GM12878 (cell line): Measurements from ENCODE around the gene PCID2. TPM values are rescaled to one million over a fixed set of nuclear protein-coding genes. Genes with fewer than 3 reads are reported as not detected.

ENCODE experiments used
- ATAC-seq: fragments of 200-7000 bp; cut with Tn5 transposase; 3 replicates; pipeline ENCODE4 v1.9.1; 2020; ENCODE audit warnings: mild to moderate bottlenecking, moderate library complexity
- BruUV-seq: library from RNA; stranded (reverse); fragments of 400-500 nt; replicated peaks from 2 replicates; lab custom pipeline; 2021; lab: Mats Ljungman, UMichigan
- CTCF ChIA-PET: fragments of 300-600 bp; sonication (Branson Sonifier 250); formaldehyde crosslinking; extraction: SDS; loops from one replicate; lab custom pipeline; 2021; ENCODE audit warnings: inconsistent platforms; lab: Yijun Ruan, JAX
- POLR2A ChIA-PET: fragments of 350-600 bp; formaldehyde crosslinking; extraction: SDS; loops from one replicate; lab custom pipeline; 2021; ENCODE audit warnings: inconsistent platforms; lab: Charles Lee
- RAD21 ChIA-PET: fragments of 300-600 bp; sonication (Branson Sonifier 250); formaldehyde crosslinking; loops from one replicate; lab custom pipeline; 2023; ENCODE audit warnings: antibody characterized with exemption; ENCODE audit not compliant: unreplicated experiment; lab: Charles Lee
- SMC1A ChIA-PET: fragments of 300-600 bp; sonication (Branson Sonifier 250); formaldehyde crosslinking; loops from one replicate; lab custom pipeline; 2023; ENCODE audit not compliant: unreplicated experiment, uncharacterized antibody; lab: Charles Lee
- DNase-seq: peaks from one replicate; pipeline ENCODE4 v3.0.0-alpha.2; 2011; ENCODE audit warnings: low read depth, low spot score
- FAIRE-seq: peaks from 3 replicates; lab custom pipeline; 2011; peaks lifted over from hg19 to GRCh38; lab: Jason Lieb, UNC
- H2AFZ ChIP-seq: 2 replicates; pipeline ENCODE4 v1.6.0; 2011; ENCODE audit warnings: low read depth, low read length, control low read depth; ENCODE audit not compliant: control insufficient read depth
- H3K27ac ChIP-seq: 2 replicates; pipeline ENCODE4 v1.5.1; 2011; ENCODE audit warnings: control low read depth; ENCODE audit not compliant: control insufficient read depth, insufficient read depth
- H3K27me3 ChIP-seq, 2 experiments: replicated peaks in 1 of 2; 2 replicates each; pipeline versions ENCODE4 v1.6.0 to v1.6.1; 2011; ENCODE audit warnings: low read length in 1 of 2; ENCODE audit not compliant: control insufficient read depth in 2 of 2, insufficient read depth in 2 of 2
- H3K36me3 ChIP-seq, 2 experiments: 2 replicates each; pipeline ENCODE4 v1.5.1; 2011; ENCODE audit warnings: low read length in 1 of 2; ENCODE audit not compliant: control insufficient read depth in 2 of 2, insufficient read depth in 2 of 2
- H3K4me1 ChIP-seq: 2 replicates; pipeline ENCODE4 v1.6.1; 2011; ENCODE audit warnings: mild to moderate bottlenecking, low read length, moderate library complexity, mixed read lengths; ENCODE audit not compliant: control insufficient read depth, insufficient read depth
- H3K4me2 ChIP-seq: 2 replicates; pipeline ENCODE4 v1.6.0; 2011; ENCODE audit warnings: control low read depth; ENCODE audit not compliant: control insufficient read depth, insufficient read depth
- H3K4me3 ChIP-seq: fragments of 200-600 bp; sonication (generic); 2 replicates; pipeline ENCODE4 v1.5.1; 2016
- H3K79me2 ChIP-seq: 2 replicates; pipeline ENCODE4 v1.6.0; 2011; ENCODE audit warnings: low read length; ENCODE audit not compliant: control insufficient read depth, insufficient read depth
- H3K9ac ChIP-seq: 2 replicates; pipeline ENCODE4 v1.8.0; 2011; ENCODE audit warnings: low read length, control low read depth, mixed read lengths; ENCODE audit not compliant: control insufficient read depth, insufficient read depth
- H3K9me3 ChIP-seq: replicated peaks from 3 replicates; pipeline ENCODE4 v1.5.1; 2011; ENCODE audit warnings: mild to moderate bottlenecking, low read length; ENCODE audit not compliant: control insufficient read depth, insufficient read depth
- H4K20me1 ChIP-seq: 2 replicates; pipeline ENCODE4 v1.6.0; 2011; ENCODE audit not compliant: control insufficient read depth, insufficient read depth
- BCLAF1 ChIP-seq: fragments of 450-650 bp; IDR thresholded peaks from 2 replicates; pipeline ENCODE4 v1.6.1; 2017; ENCODE audit warnings: antibody characterized with exemption, mild to moderate bottlenecking, moderate library complexity
- CHD2 ChIP-seq: IDR thresholded peaks from 2 replicates; pipeline ENCODE4 v1.6.1; 2011; ENCODE audit warnings: low read depth, low read length, improper control_type of control experiment, borderline replicate concordance
- CREB1 ChIP-seq: IDR thresholded peaks from 2 replicates; pipeline ENCODE4 v1.6.1; 2012; ENCODE audit warnings: low read depth, mild to moderate bottlenecking, inconsistent platforms
- ELK1 ChIP-seq: IDR thresholded peaks from 2 replicates; pipeline ENCODE4 v1.6.1; 2012; ENCODE audit warnings: low read depth, low read length, improper control_type of control experiment
- FOXM1 ChIP-seq: IDR thresholded peaks from 2 replicates; pipeline ENCODE4 v1.6.1; 2012; ENCODE audit warnings: low read depth, mild to moderate bottlenecking, inconsistent platforms, low read length, moderate library complexity
- HCFC1 ChIP-seq: fragments of 150-350 bp; IDR thresholded peaks from 2 replicates; pipeline ENCODE4 v1.6.1; 2014; ENCODE audit warnings: low read length
- HDAC2 ChIP-seq: fragments of 200-600 bp; sonication (generic); IDR thresholded peaks from 2 replicates; pipeline ENCODE4 v1.6.1; 2017
- IRF4 ChIP-seq: IDR thresholded peaks from 2 replicates; pipeline ENCODE4 v1.6.1; 2011; ENCODE audit warnings: low read depth, low read length
- JUNB ChIP-seq: IDR thresholded peaks from 2 replicates; pipeline ENCODE4 v1.6.1; 2016; ENCODE audit warnings: antibody characterized with exemption, mild to moderate bottlenecking
- JUND ChIP-seq: IDR thresholded peaks from 2 replicates; pipeline ENCODE4 v1.6.1; 2012; ENCODE audit warnings: low read depth, mild to moderate bottlenecking, low read length, improper control_type of control experiment, moderate library complexity
- KDM1A ChIP-seq: fragments of 200-600 bp; sonication (generic); IDR thresholded peaks from 2 replicates; pipeline ENCODE4 v1.6.1; 2016; ENCODE audit warnings: borderline replicate concordance
- MXI1 ChIP-seq: fragments of 150-350 bp; IDR thresholded peaks from 2 replicates; pipeline ENCODE4 v1.6.1; 2011; ENCODE audit warnings: low read depth, mild to moderate bottlenecking, inconsistent platforms, low read length, improper control_type of control experiment
- SUPT20H ChIP-seq: IDR thresholded peaks from 2 replicates; pipeline ENCODE4 v1.6.1; 2011; ENCODE audit warnings: low read depth, mild to moderate bottlenecking, low read length, moderate library complexity, borderline replicate concordance; ENCODE audit not compliant: control insufficient read depth
- USF2 ChIP-seq: IDR thresholded peaks from 2 replicates; pipeline ENCODE4 v1.6.1; 2011; ENCODE audit warnings: low read depth, low read length, improper control_type of control experiment, borderline replicate concordance
- ZBTB33 ChIP-seq: fragments of 450-650 bp; IDR thresholded peaks from 2 replicates; pipeline ENCODE4 v1.6.1; 2017; ENCODE audit warnings: mild to moderate bottlenecking
- ZNF24 ChIP-seq: fragments of 450-650 bp; IDR thresholded peaks from 2 replicates; pipeline ENCODE4 v1.6.1; 2017; ENCODE audit warnings: antibody characterized with exemption, mild to moderate bottlenecking
- ZNF622 ChIP-seq: fragments of 450-650 bp; IDR thresholded peaks from 2 replicates; pipeline ENCODE4 v1.6.1; 2017; ENCODE audit warnings: mild to moderate bottlenecking, inconsistent platforms
- WGBS: methylation state at CpG from one replicate; pipeline ENCODE4 v1.1.6; 2016; ENCODE audit warnings: low lambda C conversion rate; ENCODE audit not compliant: insufficient replicate concordance, insufficient coverage; ENCODE audit errors: missing lambda C conversion rate; 5-methylcytosine and 5-hydroxymethylcytosine counted together
- in situ Hi-C: fragments of 300-500 bp; cut with MboI; formaldehyde crosslinking; loops from 9 replicates; pipeline ENCODE4 v1.14.3; 2018; ENCODE audit warnings: mixed read lengths
- intact Hi-C: fragments of 100-400 bp; cut with micrococcal nuclease; formaldehyde crosslinking; loops from one replicate; pipeline ENCODE4 v1.14.2; 2022; ENCODE audit not compliant: unreplicated experiment
- polyA plus RNA-seq, 11 experiments: library from polyadenylated mRNA; depleted of rRNA in 4 of 11; unstranded in 6 of 11; stranded (reverse) in 5 of 11; fragments of >200 nt; fragmentation: Nextera tagmentation in 4 of 11; fragmentation: Illumina TruSeq in 1 of 11; extraction: Ambion mirVana in 4 of 11; extraction: Trizol in 1 of 11; gene quantifications; 1 replicate in 1 of 11; 2 replicates in 10 of 11; pipeline versions ENCODE4 v1.2.1 to v1.2.3, GENCODE V29; 2011 to 2016; ENCODE audit warnings: inconsistent platforms in 2 of 11, missing spikeins in 2 of 11, low read depth in 1 of 11
- total RNA-seq, 4 experiments: library from RNA; depleted of rRNA in 3 of 4; stranded (reverse); fragments of >200 nt in 3 of 4; fragmentation: Illumina TruSeq in 1 of 4; extraction: Trizol in 1 of 4; gene quantifications; 2 replicates each; pipeline versions ENCODE4 v1.2.1 to v1.2.3, GENCODE V29; 2013 to 2021
- TF ChIP-seq, protein P1 (sequence below): IDR thresholded peaks from 2 replicates; pipeline ENCODE4 v1.6.1; 2012; ENCODE audit warnings: low read depth, low read length, improper control_type of control experiment

The PCID2 gene
- total and polyA plus RNA-seq, 10 of the 15 experiments (the other 5 are each of a cell fraction or from before 2014, with no cell fraction given) = 37.0 to 98.1 (median 58.3) TPM

GRCh38 chr13:113192902-113193301 lies 15.6 kb downstream of the PCID2 start:
- 88% methylated on average over 2 of the region's 2 CpGs for WGBS
- ChIA-PET SMC1A (no interaction called here), POLR2A (interaction anchor here (0.5 kb wide), 1 partner anchor 47 kb away, joined by 3 read pairs; no protein-coding TSS in a partner anchor), RAD21 (no interaction called here), CTCF (no interaction called here)
- Histone ChIP-seq H3K9me3 (peaks cover 12% of the 10 kb centered on the region; the same call in 2 of the 3 replicates), H4K20me1 (no peaks in the 10 kb centered on the region), H3K4me2 (no peak overlapping the region), H3K27me3 (no peaks in the 10 kb centered on the region), H2AFZ (no peak overlapping the region), H3K27ac (no peak overlapping the region), H3K79me2 (no peaks in the 10 kb centered on the region), H3K4me3 (no peak overlapping the region), H3K9ac (no peak overlapping the region), H3K36me3 (peaks cover 9 to 25% of the 10 kb centered on the region in 2 experiments), H3K4me1 (no peaks in the 10 kb centered on the region)
- DNase-seq (no peak), FAIRE-seq (no peak), ATAC-seq (no peak)
- intact Hi-C loops (no loop called here), in situ Hi-C loops (no loop called here)
- no TSS peak for BruUV-seq
- no peak for TF ChIP-seq HCFC1
- no peak for TF ChIP-seq IRF4
- no peak for TF ChIP-seq SUPT20H
- no peak for TF ChIP-seq ZNF622
- TF ChIP-seq ZNF24 = no peak
- no peak for TF ChIP-seq ELK1
- TF ChIP-seq JUND = no peak
- TF ChIP-seq MXI1 = no peak
- no peak for TF ChIP-seq HDAC2
- no peak for TF ChIP-seq JUNB
- no peak for TF ChIP-seq CREB1
- no peak for TF ChIP-seq KDM1A
- TF ChIP-seq BCLAF1 = no peak
- no peak for TF ChIP-seq USF2
- TF ChIP-seq, protein P1, sequence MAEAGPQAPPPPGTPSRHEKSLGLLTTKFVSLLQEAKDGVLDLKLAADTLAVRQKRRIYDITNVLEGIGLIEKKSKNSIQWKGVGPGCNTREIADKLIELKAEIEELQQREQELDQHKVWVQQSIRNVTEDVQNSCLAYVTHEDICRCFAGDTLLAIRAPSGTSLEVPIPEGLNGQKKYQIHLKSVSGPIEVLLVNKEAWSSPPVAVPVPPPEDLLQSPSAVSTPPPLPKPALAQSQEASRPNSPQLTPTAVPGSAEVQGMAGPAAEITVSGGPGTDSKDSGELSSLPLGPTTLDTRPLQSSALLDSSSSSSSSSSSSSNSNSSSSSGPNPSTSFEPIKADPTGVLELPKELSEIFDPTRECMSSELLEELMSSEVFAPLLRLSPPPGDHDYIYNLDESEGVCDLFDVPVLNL = no peak
- TF ChIP-seq ZBTB33 = no peak
- TF ChIP-seq CHD2 = no peak
- no peak for TF ChIP-seq FOXM1
